Fibroblast of skin of scalp (primary cell): Measurements from ENCODE around the gene MYH9.

Source experiments
- DNase-seq: peaks from one replicate; pipeline ENCODE4 v3.0.0-alpha.2; 2013

Gene MYH9

DNA sequence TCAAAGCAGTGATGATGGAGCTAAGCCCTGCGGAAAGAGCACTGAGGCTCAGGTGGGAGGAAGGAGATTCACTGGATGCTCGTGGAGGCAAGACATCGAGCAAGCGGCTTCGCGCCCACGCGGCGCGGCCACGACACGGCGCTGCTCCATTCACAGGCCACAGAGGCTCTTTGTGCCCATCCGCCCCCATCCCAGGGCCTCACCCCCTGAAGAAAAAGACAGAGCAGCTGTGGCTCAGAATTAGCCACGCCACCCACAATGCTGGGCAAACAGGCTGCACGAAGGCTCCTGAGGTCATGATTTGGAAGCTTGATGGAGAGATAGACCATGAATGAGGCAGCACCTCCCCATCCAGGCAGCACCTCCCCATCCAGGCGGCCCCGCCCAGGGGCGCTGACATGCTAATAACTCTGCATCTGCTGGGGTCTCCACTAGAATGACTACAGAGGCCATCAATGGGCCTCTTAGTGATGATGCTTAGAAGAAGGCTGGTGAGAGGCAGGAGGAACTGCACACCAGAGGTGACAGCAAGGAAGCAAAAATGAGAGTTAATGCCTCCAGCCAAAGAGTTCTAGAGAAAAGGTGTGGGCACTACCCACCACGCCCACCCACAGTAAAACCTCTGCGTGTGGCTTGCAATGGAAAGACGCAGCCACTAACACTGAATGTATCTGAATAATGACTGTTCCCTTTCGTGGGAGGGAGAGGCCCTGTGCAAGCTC lies 43.5 kb downstream of the MYH9 start:
- no peak for DNase-seq

DNA sequence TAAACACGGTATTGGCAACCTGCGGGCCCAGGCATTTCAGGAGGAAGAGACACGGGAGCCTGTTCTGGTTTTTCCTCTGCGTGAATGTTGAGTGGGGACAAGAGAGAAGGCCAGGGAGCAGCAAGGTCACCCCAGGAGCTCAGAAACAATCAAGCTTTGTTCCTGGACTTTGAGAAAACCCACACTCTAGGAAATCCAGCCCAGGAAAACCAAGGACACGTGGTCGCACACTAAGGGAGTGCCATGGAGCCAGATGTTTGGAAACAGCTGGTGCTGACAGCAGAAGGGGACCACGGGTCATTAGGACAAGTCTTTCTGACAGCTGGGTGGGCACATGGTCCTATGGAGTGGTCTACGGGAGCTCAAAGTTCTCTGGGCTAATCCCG lies 44.1 kb downstream of the MYH9 start:
- DNase-seq: no peak

DNA sequence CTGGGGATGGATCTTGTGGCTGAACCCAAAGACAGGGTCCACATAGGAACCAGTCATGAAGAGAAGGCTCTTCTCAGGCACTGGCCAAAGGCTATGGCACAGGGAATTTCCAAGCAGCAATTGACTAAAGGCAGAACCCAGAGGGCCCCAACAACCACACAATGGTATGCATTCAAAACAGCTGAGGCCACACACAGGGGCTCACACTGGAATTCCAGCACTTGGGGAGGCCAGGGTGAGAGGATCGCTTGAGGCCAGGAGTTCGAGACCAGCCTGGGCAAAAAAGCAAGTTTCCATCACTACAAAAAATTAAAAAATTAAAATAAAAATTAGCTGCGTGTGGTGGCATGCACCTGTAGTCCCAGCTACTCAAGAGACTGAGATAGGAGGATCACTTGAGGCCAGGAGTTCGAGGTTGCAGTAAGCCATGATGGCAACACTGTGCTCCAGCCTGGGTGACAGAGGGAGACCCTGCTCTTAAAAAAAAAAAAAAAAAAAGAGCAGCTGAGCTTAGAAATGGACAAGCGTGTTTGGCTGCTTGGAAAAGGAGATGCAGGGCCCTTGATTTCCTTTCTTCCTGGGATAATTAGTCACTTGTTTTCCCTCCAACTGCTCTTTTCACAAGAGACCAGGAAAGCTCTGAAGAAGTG lies 44.6 kb downstream of the MYH9 start:
- no peak for DNase-seq

DNA sequence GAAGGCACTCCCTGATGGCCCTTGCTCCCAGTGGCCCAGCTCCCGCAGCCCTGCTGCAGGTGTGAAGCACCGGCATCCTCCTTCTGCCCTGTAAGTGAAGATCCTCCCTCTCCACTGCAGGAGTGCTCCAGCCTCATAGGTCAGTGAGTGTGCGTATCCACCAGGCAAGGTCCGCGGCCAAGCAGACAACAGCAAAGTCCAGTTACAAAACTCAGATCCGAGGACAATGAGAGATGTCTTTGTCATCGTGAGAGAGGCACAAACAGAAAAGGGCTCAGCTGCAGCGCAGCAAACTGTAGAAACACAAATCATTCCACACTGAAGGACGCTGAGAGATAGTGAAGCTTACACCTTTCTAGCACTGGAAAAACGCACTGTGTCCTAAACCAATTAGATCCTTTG lies 46.1 kb downstream of the MYH9 start:
- no peak for DNase-seq

DNA sequence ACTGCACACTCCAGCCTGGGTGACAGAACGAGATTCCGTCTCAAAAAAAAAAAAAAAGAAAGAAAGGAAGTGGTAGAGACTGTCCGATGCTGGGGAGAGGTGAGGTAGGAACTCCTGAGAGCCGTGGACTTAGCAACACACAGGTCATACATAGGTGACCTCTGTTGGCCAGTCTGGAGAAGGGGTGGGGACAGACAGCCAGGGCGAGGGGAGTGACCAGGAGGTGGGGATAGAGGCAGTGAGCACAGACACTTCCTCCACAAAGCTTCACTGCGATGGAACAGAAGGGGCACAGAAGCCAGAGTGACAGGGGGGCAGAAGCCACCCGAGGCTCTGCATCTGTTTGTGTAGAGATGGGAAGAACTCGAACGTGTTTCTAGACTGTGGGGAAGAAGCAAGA lies 47.1 kb downstream of the MYH9 start:
- DNase-seq: no peak

DNA sequence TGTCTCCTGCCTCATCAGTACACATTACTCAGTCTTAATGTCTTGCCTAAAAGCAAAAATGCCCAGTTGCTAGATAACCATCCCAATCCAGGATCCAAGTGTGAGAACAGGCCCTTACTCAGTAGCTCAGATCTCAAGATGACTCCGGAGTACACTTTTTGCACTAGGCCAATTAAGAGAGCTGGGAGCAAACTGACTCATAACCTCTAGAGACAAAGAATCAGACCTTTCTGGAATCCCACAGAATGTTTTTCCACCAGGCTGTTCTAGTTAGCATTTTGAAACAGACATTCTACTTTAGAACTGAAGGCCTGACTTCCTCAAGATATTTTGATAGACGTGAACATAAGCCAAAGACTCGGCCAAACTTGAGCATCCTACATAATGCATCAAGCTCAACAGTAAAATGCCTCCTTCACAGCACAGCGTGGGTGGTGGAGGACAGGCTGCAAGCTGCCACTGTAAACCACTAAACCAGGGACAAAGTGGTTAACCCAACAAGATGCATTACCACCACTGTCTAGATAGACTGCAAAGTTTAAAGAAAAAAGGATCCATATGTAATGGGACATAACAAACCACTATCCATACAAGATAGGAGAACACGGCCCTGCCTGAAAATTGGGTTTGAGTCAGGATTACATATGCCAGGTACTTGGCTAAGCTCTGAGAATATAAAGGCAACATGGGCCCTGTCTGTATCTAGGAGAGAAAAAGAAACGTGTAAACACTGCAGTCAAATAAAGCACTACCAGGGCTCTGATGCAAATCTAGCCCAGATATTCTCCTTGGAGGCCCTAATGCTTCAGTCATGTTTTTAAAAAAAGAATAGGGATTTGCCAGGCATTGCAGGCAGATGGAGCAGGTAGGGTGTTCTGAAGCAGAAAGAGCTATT lies 48.3 kb downstream of the MYH9 start:
- peak; percentile 91 for DNase-seq

DNA sequence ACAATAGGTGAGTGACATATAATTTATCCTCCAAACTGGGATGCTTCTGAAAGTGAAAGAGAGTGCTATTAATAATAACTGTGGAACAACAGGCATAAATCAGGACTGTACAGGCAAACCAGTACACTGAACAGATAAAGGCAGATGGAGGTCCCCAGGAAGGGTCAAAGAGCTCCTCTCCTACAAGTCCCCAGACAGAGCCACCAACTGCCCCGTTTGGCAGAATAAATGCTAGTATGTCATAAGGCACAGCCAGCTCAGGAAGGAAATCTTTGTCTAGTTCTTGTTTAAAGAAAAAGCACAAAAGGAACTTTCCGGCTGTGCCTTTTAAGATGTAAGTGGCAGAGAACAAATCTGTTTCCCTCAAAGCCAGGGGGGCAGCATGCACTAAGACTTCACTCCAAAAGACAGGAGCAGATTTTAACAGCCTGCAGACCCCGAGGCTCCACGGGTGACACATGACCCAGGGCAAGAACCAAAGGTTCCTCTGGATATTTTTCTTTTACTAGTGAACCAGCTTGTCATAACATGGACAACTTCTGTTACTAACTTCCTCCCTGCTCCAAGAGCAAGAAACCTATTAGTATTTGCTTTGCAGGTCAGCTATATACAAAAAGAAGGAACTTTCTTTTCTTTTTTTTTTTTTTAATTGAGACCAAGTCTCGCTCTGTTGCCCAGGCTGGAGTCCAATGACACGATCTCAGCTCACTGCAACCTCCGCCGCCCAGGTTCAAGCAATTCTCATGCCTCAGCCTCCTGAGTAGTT lies 50.2 kb downstream of the MYH9 start:
- DNase-seq: no peak

DNA sequence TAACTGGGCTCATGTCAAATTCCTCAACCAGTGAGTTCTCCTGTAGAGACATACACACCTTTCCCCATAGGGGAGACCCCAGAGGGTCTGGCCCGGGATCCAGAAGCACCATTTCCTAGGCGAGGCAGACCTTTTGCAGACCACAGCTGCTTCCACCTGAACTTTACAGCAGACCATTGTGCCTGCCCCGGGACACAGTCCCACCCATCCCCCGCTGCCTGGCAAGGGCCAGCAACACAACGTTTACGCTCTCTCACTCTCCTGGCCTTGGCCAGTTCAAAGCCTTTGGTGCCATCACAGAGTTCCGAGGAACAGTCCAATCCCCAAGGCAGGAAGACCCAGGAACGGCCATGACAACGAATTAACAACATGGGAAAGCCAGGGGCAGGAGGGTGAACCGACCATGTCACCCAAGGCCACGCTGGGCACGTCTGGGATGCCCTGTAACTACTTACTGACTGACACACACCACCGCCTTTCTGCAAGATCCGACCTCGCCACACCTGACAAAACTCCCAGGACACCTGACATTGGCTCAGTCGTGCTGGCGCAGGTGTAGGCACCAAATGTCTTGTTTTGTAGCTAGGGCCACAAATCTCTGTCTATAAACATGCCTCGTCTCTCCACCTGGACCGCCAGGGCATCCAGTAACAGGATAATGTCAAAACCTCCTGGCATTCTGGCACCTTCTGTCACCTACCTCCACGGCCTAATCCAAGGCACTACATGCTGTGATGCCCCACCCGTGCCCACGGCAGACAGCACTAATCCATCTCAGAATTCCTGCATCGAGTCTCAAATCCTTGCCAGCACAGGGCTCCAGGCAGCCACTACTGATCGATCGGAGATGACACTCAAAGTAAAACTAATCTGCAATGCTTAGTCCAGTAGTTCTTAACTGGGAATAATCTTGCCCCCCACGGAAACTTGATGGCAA lies 51.3 kb downstream of the MYH9 start:
- no peak for DNase-seq

DNA sequence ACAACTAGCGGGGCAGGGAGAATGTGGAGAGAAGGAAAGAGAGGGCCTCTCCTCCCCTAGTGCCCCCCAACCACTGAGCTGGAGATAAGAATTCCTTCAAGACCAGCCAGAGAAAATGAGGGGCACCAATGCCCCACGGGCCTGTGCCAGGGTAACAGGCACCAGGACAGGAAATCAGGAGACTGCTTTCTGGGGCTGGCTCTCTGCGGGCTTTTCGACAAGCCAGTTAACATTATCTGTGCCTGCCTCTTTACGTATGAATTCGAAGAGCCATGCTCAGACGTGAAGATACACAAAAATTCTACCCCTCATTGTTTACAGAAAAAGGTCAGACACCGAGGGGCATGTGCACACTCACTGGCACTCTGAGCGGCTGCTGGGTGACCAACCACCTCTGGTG lies 52.1 kb downstream of the MYH9 start:
- no peak for DNase-seq

DNA sequence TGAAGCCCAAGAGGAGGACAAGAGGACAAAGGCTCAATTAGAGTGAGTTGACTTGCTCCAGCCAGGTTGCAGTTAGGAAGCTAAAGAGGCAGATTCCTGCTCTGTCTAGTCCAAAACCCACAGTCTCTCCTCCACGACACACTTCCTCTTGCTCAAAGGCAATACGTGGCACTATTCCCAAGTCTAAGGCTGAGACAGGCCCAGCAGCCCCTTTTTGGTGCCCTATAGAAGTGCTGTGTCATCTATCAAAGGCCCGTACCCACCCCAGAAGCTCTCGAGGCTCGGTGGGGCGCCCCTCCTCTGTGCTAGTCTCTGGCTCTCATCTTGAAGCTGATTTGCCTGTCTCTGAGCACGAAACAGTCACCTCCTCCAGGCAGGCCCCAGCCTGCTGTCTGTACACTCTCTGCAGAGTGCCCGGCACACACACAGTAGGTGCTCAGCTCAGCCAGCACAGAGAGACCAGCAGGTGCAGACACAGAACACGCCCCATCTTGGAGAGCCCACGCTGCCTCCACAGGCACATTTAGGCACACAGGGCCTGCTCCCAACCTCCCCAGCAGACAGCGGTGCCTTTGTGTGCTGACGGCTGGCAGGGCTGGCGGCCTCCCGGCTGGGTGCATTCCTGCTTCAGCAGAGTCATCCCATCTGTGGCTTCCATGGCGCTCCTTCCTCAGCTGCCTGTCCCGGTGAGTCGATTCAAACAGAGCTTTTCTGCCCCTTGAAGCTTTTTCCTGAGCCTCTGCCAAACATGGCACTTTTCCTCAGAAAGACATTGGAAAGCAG lies 52.8 kb downstream of the MYH9 start:
- peak; percentile 88 for DNase-seq

DNA sequence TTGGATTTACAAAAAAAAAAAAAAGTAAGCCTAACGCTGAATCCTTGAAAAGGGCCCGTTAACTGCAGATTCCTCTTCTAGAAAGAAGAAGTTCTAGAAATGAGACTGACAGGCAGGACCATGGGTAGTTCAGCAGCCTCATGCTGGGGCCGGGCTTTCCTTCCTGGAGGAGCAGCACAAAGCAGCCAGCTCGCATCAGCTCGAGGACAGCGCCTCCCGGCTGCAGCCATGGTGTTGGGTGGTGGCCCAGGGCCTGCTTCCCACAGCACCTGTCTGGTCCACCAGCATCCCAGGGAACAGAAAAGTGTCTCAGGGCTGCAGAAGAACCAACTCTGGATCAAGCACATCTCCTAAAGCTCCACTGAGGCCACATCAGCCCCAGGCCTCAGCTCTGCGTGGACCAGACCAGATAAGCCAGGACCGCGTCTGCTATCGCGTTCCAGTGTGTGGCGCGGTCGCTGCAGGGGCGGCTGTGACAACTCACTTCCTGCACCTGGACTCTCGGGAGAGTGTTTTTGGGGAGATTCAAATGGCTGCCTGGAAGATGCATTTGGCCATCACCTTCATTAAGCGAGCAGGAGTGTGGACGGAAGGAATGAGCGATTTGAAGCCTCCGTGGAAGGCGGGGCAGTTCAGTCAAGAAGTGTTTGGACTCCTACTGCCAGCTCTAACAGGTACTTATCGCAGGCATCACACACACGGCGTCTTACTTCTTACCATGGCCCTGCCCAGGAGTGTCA lies 53.5 kb downstream of the MYH9 start:
- DNase-seq: no peak

DNA sequence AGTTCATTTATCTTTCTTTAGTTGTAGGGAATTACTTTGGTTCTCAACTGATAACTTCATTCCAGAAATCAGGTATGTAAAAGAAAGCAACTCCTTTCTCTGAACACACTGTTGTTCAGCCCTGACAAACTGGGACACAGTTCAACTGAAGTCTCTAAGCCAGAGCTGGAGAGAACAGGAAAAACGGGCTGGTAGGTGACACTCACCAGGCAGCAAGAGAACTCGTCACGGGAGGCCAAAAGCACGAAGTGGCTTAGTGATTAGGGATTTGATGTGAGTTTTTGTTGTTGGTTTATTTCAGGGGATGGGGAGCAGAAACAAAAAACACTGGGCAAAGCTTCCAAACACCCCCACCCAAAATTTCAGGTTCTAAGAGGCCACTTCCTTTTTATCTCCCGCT lies 54.1 kb downstream of the MYH9 start:
- no peak for DNase-seq

DNA sequence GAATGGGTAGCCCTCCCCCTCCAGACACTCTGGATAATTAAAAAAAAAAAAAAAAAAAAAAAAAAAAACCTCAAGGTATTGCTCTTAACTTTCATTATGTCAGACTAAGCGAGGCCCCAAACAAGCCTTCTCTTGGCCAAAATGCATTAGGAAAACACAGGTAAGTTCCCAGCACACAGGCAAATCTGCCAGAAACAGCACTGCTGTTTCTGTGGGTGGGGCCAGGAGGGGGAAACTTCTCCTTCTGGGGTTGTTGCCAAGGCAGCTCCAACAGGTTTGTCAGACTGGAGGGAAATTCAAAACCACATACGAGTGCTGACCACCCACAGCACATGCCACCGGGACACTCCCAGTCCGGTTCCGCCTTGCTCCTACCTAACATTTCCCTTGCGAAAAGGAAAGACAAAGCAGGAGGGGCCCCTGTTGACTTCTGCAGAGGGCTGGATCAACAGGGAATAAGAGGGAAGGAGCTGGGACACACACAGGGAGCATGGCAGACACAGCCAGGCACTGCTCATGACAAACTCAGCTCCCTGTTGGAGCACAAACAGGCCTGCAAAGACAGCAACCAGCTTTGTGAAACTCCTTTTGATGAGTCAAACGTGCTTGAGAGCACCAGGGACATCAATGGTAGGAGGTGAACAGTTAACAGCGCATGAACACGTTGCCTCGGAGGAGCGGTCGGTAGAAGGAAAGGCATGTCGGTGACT lies 55.0 kb downstream of the MYH9 start:
- peak; percentile 74 for DNase-seq

DNA sequence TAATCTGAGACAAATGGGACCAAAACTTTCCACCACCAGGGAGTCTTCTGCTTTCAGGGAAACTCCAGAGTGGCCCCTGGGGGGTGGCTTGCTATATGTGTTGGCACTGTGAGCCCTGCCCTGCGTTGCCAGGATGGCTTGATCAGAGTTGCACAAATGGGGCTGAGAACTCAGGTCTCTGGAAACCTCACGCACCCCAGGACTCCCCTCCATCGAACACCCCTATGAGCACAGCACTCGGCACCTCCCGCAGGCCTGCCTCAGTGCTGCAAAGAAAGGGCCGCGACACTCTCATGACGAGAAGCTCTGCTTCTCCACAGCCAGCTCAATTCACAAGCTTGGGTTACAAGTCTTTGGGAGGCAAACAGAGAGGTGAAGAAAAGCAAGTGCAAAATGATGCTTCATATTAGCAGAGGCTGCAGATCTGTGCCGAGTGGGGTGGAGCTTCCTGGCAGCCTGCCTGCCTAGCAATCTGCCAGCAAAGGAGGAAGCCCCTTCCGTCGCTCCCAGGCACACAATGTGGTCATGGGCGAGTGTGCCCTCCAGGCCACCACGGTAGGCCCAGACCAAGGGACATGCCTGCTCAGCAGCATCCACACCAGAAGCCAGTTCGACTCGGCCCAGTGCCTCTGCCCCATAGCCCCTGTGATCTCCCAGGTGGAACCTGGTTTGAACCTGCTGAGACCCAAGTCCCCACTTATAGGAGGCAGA lies 55.7 kb downstream of the MYH9 start:
- DNase-seq: peak; percentile 72

DNA sequence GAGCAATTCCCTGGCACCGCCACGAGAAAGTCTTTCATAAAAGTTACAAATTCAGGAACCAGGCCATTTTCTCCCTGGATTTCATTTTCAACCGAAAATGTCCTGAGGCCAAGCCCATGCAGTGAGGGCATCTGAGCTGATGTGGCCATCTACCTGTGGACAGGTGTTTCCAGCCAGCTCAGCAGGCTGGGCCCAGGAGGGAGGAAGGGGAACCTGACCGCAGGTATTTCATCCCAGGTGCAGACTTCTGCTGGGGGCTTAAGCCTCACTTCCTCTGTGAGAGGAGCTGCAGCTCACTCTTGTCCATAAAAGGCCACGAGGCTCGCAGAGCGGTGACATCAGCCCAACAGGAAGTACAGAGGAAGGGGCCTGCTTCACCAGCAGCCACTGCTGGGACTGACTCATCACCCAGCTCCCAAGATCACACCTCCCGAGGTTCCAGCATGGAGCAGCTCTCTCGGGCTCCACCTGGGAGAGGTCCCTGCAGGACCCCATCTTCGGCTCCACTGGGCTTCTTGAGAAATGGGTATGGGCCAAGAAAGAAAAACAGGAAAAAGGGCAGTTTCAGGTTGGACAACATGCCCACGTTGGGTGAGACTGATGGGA lies 56.4 kb downstream of the MYH9 start:
- peak; percentile 97 for DNase-seq

DNA sequence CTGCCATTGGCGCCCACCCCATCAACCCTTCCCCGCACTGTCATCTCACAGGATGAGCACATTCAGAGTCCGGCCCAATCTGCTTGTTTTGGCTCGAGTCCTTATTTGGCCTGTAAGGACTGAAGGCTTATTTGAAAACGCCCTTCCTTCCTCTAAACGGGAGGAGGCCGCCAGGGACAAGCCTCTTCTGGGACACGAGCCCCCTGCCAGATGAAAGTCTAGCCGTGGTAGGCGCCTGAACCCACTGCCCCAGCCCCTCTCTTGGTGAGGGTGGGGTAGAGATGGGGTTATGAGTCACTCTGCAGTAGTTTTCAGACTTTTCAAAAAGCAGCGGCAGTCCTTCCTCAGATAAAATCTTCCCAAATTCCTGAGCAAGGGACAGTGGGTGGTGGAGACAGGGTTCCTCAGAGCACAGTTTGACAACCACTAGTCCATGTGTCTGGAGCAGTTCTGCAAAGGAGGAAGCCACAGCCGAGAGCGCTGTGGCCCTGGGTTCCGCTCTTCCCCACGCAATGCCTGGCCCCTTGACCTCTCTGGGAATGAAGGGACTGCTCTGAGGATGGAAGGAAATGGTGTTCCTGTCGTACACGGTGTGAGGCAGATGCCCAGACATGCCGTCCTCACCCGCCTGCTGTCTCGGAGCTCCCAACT lies 57.0 kb downstream of the MYH9 start:
- DNase-seq: peak; percentile 94

DNA sequence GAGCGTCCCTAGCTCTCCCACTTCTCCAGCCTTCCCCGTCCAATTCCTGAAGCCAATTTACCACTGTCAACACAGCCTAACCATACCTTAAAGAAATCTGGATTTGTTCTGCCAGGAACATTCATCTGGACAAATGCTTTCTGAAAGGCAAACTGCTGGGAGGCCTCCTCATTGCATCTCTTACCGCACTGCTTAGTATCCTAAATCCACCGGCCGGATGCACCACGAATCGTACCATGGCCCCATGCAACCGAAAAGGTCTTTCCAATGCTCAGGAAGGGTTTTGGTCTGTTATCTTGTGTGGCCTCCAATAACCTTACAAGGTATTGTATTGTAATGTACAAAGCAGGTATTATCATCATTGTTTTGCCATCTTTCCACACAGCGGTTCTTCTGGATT lies 57.6 kb downstream of the MYH9 start:
- DNase-seq: no peak
